GM18526 (cell line): Measurements from ENCODE around the gene DHH.

Source experiments
- POLR2A ChIP-seq: IDR thresholded peaks from 3 replicates; pipeline ENCODE4 v1.6.1; 2011; ENCODE audit not compliant: insufficient read length; ENCODE audit errors: extremely low read depth

The DHH gene

DNA sequence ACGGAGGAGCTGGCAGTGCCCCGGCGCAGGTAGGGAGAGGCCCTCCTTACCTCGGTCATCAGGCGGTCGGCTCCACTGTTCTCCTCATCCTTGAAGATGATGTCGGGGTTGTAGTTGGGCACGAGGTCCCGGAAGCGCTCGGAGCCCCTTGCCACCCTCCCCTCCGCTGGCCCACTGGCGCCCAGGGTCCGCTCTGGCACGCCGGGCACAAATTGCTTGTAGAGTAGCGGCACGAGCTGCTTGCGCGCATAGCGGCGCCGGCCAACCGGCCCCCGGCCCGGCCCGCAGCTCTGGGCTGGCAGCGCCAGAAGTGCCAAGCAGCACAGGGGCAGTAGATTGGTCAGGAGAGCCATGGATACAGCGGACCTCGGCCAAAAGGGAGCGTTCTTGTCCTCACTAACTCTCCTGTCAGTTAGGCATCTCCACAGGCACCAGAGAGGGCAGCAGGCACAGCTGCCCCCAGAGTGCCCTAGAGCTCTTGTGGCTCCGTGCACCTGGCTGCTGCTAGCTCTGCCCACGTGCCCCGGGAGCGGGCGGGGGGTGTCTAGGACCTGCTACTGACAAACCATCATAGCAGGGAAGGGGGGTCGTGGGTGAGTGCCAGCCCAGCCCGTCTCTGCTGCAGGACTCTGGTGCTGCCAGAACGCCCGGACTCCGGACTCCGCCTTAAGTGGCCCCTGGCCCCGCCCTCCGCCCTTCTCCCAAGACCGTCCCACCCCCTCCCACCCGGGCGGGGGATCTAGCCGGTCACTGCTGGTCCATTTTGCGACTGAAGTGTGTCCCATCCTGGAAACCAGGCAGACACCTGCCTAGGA lies at the start of gene DHH:
DHH (minus strand) TSS at position 642 of the 815 bp plus-strand sequence; CDS start at position 353, 289 bp downstream.
- no peak for TF ChIP-seq POLR2A

DNA sequence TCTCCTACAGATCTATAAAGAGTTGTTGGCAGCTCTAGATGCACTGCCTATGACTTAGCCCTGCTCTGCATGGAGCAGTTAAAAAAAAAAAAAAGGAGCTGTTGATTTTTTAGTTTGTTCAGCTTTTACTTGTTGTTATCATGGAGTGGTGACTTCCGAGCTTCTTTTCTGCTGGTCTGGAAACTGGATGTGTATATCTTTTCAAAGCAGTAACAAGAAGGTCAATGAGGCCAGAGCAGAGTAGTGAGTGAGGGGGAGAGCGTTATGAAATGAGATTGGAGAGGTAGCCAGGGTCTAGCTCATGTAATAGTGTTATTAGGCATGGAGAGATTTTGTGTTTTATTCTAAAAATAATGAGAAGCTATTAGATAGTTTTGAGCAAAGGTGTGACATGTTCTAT lies 49.8 kb upstream of the DHH start:
- TF ChIP-seq POLR2A = no peak

DNA sequence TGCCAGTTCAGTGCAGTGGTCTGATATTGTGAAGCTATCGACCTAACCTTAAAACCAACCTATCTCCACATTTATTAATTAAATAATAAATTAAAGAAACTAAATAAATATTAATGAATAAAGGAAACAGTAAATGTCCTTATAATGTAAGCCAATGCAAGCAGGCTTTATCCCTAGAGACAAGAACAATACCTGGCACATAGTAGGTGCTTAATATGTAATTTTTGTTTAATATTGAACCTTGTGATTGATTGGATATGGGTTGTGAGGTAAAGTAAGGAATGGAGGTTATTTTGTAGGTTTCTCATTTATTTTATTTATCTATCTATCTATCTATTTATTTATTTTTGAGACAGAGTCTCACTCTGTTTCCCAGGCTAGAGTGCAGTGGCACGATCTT lies 44.4 kb upstream of the DHH start:
- no peak for TF ChIP-seq POLR2A

DNA sequence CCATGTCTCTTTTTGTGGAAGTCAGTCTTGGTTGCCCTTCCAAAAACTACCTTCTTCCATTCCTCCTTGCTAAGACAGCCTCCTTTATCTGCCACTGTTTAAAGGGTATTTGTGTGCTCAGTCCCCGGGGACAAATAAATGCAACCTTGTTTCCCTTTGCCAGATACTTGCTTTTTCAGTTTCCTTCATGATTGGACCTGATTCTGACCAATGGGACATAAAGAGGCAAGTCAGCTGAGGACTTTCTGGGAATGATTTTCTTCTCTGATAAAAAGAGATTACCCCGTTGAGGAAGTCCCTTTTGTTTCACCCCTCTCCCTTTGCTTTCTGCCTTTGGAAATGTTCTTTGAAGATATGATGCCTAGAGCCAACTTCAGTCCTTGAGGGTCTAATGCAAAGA lies 44.0 kb upstream of the DHH start:
- no peak for TF ChIP-seq POLR2A

DNA sequence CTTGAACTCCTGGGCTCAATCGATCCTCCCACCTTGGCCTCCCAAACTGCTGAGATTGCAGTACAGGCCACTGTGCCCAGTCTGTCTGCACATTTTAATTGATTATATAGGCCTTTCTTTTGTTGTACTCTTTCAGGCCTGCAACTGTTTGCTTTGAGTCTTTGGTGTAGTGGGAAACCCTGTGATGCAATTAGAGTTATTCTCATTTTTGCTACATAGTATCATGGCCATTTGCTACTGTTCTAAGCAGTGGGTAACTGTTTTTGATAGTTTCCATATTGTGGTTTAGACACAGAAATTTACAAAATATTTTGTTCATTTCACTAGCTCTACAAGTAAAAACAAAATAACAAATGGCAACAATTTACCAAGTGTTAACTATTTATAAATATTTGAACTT lies 42.9 kb upstream of the DHH start:
- TF ChIP-seq POLR2A = no peak

DNA sequence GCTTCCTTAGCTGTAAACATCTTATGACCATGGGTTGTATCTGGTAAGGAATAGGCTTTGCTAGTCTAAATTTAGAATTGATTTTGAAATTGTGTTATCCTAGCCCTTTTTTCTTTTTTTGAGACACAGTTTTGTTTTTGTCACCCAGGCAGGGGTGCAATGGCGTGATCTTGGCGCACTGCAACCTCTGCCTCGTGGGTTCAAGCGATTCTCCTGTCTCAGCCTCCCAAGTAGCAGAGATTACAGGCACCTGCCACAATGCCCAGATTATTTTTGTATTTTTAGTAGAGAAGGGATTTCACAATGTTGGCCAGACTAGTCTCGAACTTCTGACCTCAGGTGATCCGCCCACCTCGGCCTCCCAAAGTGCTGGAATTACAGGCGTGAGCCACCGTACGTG lies 39.0 kb upstream of the DHH start:
- TF ChIP-seq POLR2A = no peak

DNA sequence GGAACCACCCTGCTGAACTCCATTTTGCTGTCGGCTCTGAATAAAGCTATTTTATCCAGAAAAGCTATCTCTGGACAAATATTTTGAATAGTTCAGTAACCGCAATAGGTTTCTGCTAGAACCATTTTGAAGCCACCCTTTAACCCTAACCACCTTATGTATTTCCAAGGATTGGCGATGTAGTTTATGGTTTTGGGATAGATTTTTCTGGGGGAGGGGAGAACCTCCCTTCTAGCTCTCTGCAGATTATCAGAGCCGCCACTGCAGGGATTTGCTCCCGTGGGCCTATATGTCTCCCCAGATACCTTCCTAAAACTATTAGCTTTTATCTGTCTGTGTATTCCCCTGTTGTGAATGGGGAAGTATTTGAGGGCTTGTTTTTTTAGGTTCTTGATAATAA lies 38.4 kb upstream of the DHH start:
- no peak for TF ChIP-seq POLR2A

DNA sequence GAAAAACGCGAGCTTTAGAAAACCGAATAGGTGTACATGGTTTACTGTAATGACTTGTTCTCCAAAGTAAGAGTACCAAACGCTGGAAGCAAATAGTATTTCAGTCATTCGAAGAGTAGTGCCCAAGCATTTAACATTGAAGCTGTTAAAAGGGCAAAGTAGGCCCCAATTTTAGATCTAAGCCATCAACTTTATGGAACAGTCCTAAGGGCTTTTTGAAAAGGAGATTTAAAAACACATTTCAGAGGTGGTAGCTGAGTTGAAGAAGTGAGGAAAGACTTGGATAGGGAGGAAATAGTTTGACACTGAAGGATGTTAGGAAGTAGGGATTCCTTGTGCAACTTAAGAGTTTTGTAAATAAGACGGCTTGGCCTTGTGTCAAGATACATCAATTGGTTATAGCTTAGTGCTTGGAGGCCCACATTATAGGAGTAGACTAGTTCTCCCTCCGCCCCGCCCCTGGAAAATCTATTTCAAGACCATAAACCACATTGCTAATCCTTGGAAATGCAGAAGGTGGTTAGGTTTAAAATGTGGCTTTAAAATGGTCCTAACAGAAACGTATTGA lies 37.4 kb upstream of the DHH start:
- TF ChIP-seq POLR2A = no peak

DNA sequence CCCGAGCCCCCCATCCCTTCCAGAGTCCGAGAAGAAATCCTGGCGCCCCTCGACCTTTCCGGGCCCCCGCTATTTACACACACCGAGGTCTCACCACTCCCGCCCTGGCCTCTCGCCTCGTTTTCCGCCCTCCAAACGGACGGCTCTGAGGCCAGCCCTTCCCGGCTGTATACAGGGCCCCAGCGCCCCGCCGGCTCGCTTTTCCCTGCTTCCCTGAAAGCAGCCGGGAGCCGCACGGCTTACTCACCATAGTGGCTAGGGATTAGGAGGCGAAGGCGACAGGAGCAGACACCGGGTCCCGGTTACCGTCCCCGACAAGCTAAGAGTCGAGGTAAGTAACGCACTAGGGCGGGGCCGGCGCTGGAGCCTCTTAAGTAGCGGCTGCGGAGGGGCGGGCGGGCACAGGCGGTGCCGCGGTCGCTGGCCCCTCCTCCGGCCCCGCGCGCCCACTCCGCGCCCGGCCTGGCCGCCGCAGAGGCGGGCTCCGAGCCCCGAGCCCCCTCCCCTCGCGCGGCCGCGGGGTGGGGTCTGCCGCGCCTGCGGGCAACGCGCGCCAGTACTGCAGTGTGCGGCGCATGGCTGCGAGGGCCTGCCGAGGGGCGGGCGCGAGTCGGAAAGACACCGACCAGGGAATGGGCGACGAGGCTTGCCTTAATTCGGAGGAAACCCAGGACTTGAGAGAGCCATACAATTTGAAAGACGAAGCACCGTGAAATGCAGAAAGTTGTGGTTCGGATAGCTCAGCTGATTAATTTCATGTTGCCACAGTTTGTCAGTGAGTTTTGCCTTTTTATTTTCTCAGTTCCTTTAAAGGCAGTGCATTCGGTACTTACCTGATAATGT lies 36.7 kb upstream of the DHH start, which contains the start of gene TUBA1B:
TUBA1B (minus strand) TSS at position 345 of the 843 bp plus-strand sequence; CDS start at position 250, 95 bp downstream.
- TF ChIP-seq POLR2A = peak; percentile 99

DNA sequence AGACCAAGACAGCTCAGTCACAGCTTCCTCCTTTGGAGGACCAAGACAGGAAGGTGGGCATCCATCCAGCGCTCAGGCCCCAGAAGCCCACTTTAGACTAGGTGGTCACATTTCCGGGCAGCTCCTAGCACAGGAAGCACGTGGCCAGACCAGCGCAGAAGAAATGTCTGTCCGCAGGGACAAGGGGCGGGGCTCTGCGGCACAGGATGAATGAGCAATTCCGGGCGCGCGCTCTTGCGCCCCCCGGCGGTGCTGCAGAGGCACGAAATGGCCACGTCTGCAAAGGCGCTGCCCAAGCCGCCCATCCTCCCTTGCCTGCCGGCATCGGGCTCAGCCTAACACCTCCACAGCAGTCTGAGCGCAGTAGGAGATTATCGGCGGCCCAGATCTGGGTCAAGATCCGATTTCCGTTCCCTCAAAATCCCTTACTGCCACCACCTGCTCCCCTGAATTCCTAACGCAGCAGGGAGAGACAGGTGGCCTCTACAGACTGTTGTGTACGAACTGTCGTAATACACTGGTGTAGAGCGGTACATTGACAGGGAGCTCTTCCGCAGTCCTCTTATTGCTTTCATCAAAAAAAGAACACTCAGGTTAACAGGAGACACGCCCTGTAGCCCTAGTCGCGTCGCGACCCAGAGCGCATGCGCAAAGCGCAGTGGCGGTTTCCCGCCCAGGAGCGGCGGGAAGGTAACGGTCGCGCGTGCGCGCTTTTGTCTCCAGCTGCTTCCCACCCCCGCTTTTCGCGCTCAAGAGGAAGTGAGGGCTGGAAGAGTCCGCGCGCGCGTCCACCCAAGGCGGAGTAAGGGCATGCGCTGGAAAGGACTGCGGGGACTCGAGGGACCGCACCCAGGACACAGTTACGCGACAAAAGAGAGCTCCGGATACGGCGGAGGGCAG lies 35.8 kb upstream of the DHH start:
- peak; percentile 65 for TF ChIP-seq POLR2A

DNA sequence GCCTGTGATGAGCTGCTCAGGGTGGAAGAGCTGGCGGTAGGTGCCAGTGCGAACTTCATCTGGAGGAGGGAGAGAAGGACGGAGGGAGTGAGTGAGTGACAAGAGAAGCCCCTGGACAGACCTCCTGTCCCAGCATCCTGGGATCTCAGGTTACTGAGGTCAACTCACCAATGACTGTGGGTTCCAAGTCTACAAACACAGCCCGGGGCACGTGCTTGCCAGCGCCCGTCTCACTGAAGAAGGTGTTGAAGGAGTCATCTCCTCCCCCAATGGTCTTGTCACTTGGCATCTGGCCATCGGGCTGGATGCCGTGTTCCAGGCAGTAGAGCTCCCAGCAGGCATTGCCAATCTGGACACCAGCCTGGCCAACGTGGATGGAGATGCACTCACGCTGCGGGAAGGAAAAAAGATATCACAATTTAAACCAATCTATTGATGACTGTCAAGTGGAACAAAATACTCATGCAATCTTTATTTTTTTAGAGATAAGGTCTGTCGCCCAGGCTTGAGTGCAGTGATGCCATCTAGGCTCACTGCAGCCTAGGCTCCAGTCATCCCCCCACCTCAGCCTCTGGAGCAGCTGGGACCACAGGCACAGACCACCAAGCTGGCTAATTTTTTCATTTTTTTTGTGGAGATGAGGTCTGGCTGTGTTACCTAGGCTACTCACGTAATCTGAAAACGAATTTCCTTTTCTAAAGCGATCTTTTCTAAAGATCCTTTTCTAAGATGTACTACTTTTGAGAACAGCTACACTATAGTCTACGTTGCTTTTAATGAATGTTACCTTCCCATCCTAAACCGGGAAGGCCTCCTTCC lies 34.9 kb upstream of the DHH start:
- TF ChIP-seq POLR2A = no peak

DNA sequence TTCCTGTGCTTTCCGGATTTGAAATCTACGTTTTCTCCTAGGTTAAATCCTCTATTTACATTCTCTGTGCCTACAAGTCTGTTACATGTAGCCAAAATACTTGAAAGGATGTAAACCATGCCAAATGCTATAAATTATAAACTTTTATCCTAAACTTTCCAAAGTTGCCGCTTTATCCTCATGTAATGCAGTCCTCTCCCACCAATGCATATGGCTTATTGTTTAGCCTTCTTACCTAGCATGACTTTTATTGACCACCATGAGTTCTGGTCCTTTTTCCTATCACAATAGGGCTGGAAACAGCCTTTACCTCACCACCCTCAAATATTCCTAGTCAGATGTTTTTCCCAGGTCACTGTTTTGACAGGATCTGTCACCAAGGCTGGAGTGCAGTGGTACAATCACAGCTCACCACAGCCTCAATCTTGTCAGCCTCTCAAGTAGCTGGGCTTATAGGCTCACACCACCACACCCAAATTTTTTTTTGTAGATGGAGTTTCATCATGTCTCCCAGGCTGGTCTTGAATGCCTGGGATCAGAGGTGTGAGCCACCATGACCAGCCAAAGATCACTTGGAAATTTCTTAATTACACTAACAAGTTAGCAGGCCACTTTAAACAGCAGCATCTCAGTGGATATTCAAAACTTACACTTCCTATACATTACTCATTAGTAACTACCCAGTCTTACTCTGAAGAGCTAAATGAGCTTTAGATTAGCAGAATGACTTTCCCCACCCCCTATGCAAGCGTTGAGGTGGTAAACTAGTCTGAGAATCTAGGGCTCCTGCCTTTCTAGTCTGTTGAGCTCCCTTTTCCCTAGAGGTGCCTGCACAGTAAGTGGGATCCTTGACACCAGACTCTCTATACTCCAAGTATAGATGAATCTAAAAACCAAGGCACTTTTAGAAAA lies 32.5 kb upstream of the DHH start:
- no peak for TF ChIP-seq POLR2A

DNA sequence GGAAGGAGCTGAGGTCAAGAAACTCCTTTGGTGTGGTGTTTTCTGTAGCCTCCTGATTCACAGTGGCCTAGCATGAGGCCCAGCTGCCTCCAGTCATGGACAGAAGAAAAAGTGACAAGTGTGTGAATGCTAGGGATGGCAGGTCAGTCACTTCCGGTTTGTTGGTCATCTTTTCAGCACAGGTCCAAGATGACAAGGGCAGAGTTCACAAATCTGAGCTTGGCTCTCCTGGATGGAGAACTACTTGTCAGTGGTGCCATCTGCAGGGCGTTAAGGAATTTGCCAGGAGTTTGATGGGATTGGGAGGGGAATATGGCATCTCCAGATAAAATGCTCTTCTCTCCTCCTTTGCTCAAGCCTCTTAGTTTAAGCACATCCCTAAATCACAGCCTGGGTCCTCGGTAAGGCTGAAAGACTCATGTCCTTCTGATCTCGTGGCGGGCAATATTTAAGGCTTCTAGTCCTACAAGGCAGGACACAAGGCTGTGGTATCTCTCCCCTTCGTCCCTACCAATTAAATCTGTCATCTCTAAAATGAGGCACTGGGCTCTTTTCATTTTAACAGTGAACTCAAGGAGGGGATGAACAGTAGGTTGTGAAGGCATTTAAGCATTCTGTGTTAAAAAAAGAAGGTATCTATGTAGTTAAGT lies 26.6 kb upstream of the DHH start:
- no peak for TF ChIP-seq POLR2A

DNA sequence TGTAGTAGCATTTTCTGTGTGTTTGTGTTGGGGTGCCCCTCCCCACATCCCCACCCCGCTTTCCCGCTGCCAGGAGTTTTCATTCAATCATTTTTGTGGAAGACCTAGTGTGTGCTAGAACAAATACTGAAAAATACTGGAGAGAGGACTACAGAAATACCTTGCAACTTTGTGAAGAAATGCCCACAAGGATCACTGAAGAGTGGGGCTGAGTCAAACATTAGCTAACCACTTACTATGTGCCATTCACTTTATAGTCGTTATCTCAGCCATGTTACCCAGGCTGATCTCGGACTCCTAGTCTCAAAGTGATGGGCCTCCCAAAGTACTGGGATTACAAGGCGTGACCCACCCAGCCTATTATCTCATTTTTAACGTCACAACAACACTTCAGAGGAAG lies 16.6 kb upstream of the DHH start:
- no peak for TF ChIP-seq POLR2A
